Measurements from ENCODE around the gene PTTG1IP2. TPM values are rescaled to one million over a fixed set of nuclear protein-coding genes. Genes with fewer than 3 reads are reported as not detected.

The PTTG1IP2 gene
- polyA plus RNA-seq, 3 donors, result not detected

DNA sequence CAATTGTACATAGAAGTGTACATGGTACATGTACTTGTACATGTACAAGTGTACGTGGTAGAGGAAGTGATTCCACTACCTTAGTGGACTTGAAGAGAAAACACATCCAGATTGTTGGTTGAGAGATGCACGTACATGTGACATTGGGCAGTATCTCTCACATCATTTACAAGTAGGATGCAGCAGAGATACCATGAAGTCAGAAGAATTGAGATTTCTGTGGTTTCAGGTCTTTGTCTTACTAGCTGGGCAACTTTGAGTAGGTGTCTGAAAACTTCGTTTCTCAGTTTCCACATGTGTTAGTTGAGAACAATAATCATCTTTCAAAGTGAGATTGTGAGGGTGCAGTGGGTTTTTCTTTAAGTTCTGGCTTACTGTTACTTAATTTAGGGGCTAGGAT lies 44.7 kb upstream of the PTTG1IP2 start:
- no peaks in the 10 kb centered on the region for H3K9me3 Mint-ChIP-seq
- Histone ChIP-seq H3K4me2 (replicated peaks; ENCODE audit: extremely low read depth, low read length, poor library complexity, severe bottlenecking) (no peak overlapping the region), H2AFZ (ENCODE audit: insufficient read depth, low read depth, low read length, poor library complexity, severe bottlenecking) (no peak overlapping the region), H3K4me3 (replicated peaks in 1 of 3; ENCODE audit: low read depth in 2 of 3, low read length in 3 of 3) (no peak overlapping the region), H3K79me2 (ENCODE audit: insufficient read depth, low read length) (no peaks in the 10 kb centered on the region), H3K4me1 (ENCODE audit: control insufficient read depth in 1 of 2, insufficient read depth in 2 of 2, low read length in 2 of 2) (no peaks in the 10 kb centered on the region), H4K20me1 (ENCODE audit: insufficient read depth, low read length) (no peaks in the 10 kb centered on the region), H3K27ac (ENCODE audit: low read depth in 1 of 2, low read length in 2 of 2) (no peak overlapping the region), H3K9ac (ENCODE audit: insufficient read depth, low read length, poor library complexity, severe bottlenecking) (no peak overlapping the region), H3K27me3 (ENCODE audit: control insufficient read depth in 2 of 2, insufficient read depth in 2 of 2, low read length in 2 of 2) (no peaks in the 10 kb centered on the region), H3K9me3 (replicated peaks in 1 of 2; ENCODE audit: control insufficient read depth in 1 of 2, insufficient read depth in 1 of 2, low read length in 2 of 2) (no peaks in the 10 kb centered on the region), H3K36me3 (replicated peaks in 1 of 2; ENCODE audit: control insufficient read depth in 1 of 2, insufficient read depth in 2 of 2, low read length in 2 of 2) (no peaks in the 10 kb centered on the region)
- H3K27me3 Mint-ChIP-seq (ENCODE audit: low read depth in 3 of 3), result peaks cover 0 to 2% (median 0%) of the 10 kb centered on the region in 3 donors
- no peaks in the 10 kb centered on the region for H3K36me3 Mint-ChIP-seq
- TF ChIP-seq, protein P1, sequence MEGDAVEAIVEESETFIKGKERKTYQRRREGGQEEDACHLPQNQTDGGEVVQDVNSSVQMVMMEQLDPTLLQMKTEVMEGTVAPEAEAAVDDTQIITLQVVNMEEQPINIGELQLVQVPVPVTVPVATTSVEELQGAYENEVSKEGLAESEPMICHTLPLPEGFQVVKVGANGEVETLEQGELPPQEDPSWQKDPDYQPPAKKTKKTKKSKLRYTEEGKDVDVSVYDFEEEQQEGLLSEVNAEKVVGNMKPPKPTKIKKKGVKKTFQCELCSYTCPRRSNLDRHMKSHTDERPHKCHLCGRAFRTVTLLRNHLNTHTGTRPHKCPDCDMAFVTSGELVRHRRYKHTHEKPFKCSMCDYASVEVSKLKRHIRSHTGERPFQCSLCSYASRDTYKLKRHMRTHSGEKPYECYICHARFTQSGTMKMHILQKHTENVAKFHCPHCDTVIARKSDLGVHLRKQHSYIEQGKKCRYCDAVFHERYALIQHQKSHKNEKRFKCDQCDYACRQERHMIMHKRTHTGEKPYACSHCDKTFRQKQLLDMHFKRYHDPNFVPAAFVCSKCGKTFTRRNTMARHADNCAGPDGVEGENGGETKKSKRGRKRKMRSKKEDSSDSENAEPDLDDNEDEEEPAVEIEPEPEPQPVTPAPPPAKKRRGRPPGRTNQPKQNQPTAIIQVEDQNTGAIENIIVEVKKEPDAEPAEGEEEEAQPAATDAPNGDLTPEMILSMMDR (IDR thresholded peaks at IDR 0.05), result no peak
- intact Hi-C loops (cut with micrococcal nuclease), result no loop called here
- 100% methylated on average over 1 of the region's 3 CpGs for WGBS (ENCODE audit: insufficient coverage)
- H3K27ac Mint-ChIP-seq, result no peak overlapping the region
- H3K4me3 Mint-ChIP-seq, result no peak overlapping the region
- DNase-seq, result no peak
- H3K4me1 Mint-ChIP-seq, result no peaks in the 10 kb centered on the region

DNA sequence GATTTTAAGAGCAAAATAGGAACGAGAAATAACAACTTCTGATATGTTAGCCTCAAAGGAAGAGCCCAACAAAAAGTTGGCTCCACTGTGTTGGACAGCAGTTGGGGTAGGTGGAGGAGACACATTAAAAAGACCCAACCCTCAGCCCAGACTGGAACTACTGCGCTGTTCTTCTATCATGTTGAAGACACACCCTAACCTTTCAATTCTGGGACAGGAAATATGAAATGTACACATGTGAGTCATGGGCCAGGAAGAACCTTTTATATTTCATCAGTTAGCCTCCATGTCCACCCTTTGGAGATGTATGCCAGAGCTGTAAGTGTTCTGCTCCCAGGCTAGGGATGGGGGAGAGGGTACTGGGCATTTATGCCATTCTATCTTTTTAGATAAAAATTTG lies 44.1 kb upstream of the PTTG1IP2 start:
- intact Hi-C loops (cut with micrococcal nuclease), result no loop called here
- no peak overlapping the region for H3K4me2 ChIP-seq (replicated peaks; ENCODE audit: extremely low read depth, low read length, poor library complexity, severe bottlenecking)
- no peak overlapping the region for H3K9ac ChIP-seq (ENCODE audit: insufficient read depth, low read length, poor library complexity, severe bottlenecking)
- Mint-ChIP-seq H3K36me3 (no peaks in the 10 kb centered on the region), H3K4me1 (no peaks in the 10 kb centered on the region), H3K27ac (no peak overlapping the region), H3K27me3 (ENCODE audit: low read depth in 3 of 3) (peaks cover 0 to 2% (median 0%) of the 10 kb centered on the region in 3 donors), H3K4me3 (no peak overlapping the region), H3K9me3 (no peaks in the 10 kb centered on the region)
- H3K4me1 ChIP-seq (ENCODE audit: control insufficient read depth in 1 of 2, insufficient read depth in 2 of 2, low read length in 2 of 2), result no peaks in the 10 kb centered on the region
- H3K36me3 ChIP-seq (replicated peaks in 1 of 2; ENCODE audit: control insufficient read depth in 1 of 2, insufficient read depth in 2 of 2, low read length in 2 of 2), result no peaks in the 10 kb centered on the region
- no peak overlapping the region for H2AFZ ChIP-seq (ENCODE audit: insufficient read depth, low read depth, low read length, poor library complexity, severe bottlenecking)
- no peaks in the 10 kb centered on the region for H3K9me3 ChIP-seq (replicated peaks in 1 of 2; ENCODE audit: control insufficient read depth in 1 of 2, insufficient read depth in 1 of 2, low read length in 2 of 2)
- WGBS (ENCODE audit: insufficient coverage), result no CpG with 5 or more reads among the region's 2 CpGs
- no peaks in the 10 kb centered on the region for H4K20me1 ChIP-seq (ENCODE audit: insufficient read depth, low read length)
- TF ChIP-seq, protein P1 (IDR thresholded peaks at IDR 0.05), result no peak
- no peaks in the 10 kb centered on the region for H3K27me3 ChIP-seq (ENCODE audit: control insufficient read depth in 2 of 2, insufficient read depth in 2 of 2, low read length in 2 of 2)
- no peak overlapping the region for H3K4me3 ChIP-seq (replicated peaks in 1 of 3; ENCODE audit: low read depth in 2 of 3, low read length in 3 of 3)
- no peak overlapping the region for H3K27ac ChIP-seq (ENCODE audit: low read depth in 1 of 2, low read length in 2 of 2)
- H3K79me2 ChIP-seq (ENCODE audit: insufficient read depth, low read length), result no peaks in the 10 kb centered on the region
- DNase-seq, result no peak

Data from CD14-positive monocyte (primary cell).